ENCODE results near the gene PRKCA.
"Not testable (repeated sequence)": the region's sequence is repeated elsewhere in the genome, so short reads cannot be mapped to it uniquely, and the experiment has no call there.

PRKCA gene

DNA sequence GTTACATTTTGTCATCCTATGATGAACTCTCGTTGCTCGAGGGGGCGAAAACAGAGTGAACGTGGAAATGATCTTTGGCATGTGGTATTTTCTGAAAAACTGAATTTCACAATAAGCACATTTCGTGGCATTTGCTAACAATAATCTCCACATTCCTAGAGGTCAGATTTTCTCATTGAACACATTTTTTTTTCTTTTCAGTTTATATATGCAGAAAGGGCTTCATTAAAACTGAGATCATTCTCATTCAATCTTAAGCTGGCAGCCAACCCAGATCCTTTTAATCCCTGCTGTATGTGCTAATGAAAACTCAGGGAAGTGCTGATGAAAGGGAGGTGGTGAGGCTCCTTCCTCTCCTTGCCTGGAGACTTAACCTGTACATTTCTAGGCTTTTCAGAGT is 52.6 kb downstream of the PRKCA start:
- no peak for DNase-seq

DNA sequence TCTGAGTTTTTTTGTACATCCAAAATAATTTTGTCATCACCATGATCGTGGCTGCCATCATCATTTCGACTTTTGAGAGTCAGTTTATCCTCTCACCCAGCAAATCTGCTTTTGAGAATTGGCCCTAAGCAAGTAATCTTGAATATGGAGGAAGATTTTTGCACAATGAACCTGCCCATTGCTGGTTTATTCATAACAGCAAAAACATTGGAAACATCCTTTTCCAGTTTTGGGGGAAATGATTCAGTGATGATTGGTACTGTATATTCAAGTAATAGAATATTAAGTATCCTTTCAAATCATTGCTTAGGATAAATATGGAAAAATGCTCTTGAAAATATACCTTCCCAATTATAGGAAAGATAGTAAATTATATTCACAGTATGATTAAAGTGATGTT is 53.1 kb downstream of the PRKCA start:
- DNase-seq = no peak

DNA sequence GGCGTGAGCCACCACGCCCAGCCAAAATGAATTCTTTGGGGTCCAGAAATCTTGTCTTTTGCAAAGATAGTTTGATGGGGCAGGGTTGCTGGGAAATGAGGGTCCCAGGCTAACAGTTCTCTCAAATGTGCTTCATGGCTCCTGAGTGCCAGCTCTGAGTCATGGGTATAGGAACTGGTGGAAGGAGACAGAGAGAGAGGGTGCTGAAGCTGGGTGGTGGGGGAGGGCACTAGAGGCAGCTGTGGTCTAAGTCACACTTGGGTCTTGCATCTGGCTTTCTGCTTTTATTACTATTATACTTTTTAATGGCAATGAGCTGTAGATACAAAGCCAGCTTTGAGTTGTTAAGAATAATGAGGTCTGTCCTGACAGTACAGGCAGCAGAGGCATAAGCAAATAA is 54.6 kb downstream of the PRKCA start:
- peak; percentile 31 for DNase-seq

DNA sequence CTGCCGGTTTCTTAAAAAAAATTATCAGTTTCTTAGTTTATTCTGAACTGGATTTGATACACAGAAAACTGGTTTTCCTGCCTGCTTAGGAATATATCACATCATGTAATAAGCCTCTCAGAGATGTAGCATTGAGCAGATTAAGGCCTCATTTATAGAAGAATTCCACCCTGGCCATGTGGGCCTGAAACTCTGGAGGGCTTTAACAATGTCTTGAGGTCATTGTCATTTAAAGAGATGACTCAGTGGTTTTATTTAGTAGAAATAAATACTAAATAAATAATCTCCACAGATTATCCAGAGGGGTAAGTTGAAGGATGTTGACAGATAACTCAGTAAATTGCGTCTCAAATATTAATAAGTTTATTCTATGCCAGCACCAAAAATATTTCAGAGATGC is 56.9 kb downstream of the PRKCA start:
- DNase-seq = no peak

DNA sequence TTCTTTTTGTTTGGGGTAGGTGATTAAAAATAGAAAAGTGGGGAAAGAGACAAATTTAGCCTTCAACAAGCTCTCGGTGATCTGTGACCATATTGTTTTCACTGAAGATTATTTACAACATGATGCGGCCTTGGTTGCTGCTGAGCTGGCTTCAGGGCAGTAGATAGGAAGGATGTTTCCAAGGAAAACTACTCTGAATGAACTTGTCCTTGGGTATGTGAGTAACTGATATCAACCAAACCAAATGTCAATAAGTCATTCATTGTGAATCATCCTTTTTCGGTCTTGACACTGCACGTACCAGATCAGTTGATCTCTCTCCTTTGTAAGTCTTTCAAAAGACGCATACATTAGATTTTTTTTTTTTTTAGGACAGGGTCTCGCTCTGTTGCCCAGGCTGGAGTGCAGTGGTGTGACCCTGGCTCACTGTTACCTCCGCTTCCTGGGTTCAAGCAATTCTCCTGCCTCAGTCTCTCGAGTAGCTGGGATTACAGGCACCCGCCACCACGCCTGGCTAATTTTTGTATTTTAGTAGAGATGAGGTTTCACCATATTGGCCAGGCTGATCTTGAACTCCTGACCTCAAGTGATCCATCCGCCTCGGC is 58.6 kb downstream of the PRKCA start:
- not testable (repeated sequence) for DNase-seq

DNA sequence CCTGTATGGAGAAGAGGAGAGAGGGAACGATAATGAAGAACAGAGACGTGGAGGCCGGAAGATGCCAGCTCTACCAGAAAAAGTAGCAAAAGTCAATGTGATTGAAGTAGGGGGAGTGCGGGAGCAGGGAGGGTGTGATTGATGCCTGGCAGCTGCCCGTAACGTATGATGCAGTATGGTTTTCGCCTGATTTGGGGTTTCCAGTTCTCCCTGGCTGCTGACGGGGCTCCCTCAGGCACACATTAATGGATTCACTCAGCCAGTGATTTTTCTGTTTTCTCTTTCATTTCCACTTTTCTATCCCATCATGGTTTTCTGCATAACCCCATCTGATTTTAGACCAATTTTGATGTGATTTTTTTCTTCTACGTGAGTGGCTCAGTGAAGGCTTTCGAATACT is 62.1 kb downstream of the PRKCA start:
- no peak for DNase-seq

DNA sequence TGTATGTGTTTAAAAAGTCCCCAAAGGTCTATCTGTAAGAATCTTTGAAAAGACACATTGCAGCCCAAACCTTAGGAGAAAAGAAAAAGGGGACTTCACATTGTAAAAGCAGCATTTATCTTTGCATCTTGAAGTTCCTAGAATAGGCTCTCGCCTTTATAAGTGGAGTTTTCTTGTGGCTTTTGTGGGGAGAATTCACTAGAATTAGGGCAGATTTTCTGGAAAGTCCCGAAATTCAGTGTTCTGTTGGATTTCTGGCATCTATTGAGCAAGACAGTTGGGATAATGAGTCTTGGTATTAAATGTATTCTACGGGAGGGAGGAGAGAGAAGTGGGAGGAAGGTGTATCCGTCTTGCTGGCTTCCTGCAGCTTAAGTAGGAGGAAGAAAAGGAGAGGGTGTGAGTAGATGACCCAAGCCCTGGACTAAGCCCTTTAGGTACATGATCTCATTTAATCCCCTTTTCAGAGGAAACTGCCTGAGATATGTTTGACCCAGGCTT is 62.6 kb downstream of the PRKCA start:
- peak; percentile 80 for DNase-seq

DNA sequence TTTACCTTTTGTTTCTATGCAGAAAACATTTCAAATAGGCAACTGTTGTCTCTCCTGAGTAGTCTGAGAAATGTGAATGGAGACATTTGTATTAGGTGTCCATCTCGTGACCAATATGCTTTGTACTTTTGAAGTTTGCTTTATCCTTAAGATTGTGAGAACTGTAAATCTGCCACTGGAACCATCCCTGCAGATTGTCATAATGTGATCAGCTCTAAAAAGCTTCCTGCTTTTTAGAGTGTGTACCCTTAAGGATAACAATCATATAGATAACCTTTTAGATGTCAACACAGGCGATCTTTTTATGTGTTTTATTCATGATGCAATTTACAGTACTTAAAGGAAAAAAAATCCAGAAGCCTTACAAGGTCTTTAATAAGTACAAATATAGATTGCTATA is 63.5 kb downstream of the PRKCA start:
- DNase-seq = no peak

DNA sequence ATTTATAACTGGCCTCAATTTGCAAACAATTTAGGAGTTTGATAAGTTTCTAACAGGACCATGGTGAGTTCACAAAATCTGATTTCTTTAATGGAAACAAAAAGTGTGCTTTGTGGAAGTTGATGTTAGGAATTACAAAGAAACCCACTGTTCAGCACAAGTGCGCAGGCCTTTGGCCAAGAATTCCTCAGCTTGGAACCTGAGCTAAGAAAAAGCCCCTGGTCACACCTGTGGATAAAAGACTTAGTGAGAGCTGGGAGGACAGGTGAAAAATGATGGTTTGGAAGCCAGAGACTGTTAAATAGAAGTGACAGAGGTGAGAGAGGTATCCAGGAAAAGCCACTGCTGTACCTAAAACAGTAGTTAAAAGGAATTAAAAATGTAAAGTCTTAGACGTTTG is 64.7 kb downstream of the PRKCA start:
- no peak for DNase-seq

DNA sequence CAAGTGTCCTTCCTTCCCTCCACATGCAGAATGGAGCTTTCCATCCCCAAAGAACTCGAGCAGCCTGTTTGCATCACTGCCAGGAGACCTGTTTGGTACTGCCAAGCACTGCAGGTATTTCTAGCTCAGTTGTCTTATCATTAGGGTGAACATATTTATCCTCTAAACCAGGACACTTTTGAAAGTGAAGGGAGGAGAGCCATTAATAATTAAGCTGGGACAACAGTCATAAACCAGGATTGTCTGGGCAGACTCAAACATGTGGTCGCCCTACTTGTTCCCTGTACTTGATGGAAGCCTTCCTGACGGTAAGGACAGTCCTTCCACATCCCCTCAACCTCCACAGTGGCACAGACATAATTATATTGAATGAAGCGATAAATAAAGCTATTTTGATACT is 67.4 kb downstream of the PRKCA start:
- no peak for DNase-seq

DNA sequence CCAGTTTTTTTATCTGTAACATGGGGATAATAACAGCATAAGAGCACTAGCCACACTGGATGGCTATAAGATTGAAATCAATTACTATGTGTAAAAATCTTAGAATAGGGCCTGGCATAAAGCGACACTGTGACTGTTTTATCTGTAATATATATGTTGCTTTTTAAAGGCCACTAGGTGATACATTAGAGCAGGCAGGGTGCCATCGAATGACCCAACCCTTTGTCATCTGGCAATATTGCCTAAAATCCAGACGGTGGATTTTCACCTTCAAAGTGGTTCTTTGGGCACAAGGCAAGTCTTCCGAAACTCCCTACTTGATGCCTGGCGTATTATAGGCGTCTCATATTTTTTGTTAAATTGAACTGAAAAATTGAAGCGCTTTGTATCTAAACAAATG is 69.1 kb downstream of the PRKCA start:
- DNase-seq = peak; percentile 24

DNA sequence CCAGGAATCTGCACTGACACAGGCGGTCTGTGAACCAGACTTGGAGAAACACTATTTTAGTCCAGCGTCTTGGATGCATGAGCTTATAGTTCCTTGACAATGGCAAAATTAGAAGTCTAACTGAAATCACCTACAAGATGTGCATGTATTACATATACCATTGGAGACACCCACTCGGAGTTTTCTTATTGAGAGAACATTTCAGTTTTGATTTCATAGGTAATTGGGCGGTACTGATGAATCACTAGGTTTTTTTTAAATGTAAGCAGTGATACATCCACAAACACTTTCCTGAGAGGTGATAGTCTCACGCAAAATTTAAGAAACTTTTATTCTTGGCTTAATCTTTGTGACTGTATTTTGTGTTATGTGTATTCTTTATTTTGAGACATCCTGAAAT is 69.8 kb downstream of the PRKCA start:
- DNase-seq = no peak

DNA sequence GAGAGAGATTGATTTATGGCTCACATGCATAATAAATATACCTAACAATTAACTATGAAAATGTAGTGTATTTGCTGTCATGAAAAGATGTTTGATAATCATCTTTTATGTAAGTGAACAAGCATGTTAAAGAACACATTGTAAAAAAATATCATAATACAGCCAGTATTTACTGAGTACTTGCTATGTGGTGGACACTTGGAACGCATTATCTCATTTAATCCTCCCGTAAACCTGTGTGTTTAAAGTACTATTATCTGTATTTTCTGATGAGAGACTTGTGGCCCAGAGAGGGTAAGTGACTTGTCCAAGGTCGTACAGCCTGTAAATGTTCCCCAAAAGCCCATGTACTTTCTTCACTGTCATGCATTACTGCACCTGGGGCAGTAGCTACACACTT is 70.7 kb downstream of the PRKCA start:
- peak; percentile 83 for DNase-seq

DNA sequence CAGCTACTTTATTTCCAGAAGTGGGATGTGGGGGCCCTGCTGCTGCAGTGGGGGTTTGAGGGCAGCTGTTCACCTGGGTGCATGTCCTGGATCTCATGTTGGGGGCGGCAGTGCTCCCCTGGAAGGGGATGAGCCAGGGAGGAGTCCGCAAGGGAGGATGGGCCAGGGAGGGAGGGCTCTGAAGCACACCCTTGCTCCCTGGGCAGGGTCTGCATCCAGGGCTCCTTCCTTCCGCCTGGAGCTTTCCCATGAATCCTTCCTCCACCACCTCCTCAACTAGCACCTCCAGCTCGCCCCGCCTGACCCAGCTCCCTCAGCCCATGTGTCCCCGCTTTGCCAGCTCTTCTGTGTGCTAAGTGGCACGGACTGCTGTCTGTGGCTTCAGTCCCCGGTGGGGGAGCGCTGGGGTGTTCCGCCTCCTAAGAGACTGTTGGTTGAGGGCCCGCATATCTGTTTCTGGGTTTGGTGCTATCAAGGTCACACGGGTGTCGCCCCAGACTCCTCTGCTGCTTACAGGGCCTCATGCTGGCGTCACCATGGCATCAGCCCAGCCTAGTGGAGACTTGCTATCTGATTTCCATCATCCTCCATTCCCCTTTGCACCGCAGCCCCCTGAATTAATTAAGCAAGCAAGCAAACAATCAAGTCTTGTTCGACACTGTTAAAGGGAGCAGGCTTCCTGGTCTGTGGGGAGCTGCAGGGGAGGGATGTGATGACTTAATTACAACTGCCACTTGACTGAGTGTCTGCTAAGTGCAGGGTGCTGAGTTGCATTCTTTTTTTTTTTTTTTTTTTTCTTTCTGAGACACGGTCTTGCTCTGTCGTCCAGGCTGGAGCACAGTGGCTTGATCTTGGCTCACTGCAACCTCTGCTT is 71.8 kb downstream of the PRKCA start:
- DNase-seq = peak; percentile 97

DNA sequence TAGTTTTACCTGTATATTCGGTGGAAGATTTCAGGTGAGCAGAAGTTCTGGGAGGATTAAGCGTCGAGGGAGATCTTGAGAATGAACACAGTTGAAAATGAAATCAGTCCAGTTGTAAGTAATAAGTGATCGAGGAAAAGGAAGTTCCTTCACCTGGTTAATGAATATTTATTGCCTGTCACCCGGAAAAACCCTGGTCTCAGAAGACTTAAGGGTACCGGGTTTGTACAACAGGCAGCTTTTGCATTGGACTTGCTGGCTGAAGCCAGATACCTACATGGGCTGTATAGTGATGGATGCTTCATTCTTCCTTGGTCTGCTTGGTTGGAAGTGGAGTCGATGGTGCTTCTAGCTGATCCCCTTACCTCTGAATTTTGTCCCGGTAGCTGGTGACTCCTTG is 72.7 kb downstream of the PRKCA start:
- DNase-seq = peak; percentile 64

DNA sequence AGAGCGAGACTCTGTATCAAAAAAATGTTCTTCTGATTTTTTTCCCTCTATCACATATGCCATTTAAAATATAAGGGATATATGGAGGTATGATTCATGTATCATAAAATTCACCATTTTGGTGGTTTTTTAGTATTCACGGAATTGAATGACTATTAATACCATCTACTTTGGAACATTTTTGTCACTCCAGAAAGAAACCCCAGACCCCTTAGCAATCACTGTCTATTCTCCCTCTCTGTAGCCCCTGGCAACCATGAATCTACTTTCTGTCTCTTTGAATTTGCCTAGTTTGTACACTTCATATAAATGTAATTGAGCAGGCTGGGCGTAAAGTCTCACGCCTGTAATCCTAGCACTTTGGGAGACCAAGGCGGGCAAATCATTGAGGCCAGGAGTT is 75.9 kb downstream of the PRKCA start:
- no peak for DNase-seq

DNA sequence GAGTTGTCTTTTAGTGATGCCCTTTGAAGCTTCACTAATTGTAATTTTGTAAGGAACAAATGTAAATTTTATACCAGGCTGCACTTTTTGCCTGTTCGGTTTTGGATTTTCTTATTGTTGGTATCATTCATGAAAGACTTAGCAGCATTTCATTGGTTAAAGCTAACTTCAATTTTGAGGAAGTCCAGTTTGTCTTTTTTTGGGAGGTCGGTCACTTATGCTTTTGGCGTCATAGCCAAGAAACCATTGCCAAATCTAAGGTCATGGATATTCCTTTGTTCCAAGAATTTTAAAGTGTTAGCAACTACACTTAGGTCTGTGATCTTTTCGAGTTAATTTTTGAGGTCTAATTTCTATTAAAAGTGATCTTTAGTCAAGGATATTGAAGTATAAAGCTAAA is 77.1 kb downstream of the PRKCA start:
- no peak for DNase-seq

DNA sequence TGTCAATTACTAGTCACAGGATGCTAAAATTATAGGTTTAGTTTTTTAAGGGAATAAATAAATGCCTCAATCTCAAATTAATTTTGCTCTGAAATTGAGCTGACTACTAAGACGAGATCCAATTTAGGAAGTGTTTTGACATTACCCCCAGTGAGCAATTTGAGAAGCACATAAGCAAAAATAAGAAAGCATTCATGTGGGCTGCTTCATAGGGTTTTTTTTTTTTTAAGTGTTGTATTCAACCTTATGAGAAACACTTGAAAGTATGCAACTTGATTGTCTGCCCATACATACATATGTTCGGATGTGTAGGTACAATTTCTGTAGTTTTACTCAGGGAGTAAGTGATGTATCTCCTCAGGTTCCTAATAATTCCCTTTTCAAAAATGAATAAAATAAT is 77.6 kb downstream of the PRKCA start:
- DNase-seq = no peak

DNA sequence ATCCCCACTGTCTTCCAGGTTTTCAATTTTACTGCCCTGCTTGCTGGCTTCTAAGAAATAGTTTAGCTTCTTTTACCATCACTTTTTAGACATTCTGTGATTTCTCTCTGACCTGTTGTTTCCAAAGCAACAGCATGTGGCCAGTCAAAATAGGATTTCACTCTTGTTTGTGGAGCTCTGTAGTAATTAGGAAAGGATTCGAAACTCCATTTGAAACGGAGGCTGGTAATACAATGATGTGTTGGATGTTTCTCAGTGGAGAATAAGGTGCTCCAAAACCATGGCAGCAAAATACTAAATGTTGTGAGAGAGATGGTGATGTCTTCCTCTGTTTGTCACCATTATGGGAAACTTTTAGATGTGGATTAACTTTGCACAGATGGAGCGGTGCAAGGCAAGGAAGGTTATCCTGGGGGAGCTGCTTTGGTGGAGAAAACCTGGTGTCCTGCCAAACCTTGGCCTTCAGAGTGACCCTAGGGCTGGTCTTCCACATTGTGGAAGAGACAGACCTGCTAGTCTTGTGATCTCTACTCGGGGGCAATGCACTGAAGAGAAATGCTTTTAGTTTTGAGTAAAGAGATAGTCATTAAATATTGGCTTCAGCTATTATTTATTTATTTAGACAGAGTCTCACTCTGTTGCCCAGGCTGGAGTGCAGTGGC is 79.4 kb downstream of the PRKCA start:
- DNase-seq = no peak

DNA sequence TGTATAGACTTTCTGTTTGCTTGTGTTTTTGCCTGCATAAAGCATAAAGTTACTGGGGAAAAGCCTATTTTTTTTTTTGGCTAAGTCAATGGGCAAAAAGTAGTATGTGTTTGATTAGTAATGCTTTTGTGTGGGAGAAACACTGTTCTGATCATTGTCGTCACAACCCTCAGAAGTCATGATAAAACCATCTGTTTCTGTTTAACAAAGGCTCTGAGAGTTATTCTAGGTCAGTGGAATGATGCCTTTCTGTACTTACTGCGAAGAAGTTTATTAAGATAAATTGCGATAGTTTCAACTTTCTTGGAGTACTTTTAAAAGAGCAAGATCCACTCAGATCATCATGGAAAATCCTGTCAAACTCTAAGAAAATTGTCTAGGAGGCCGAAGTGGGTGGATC is 80.9 kb downstream of the PRKCA start:
- no peak for DNase-seq

DNA sequence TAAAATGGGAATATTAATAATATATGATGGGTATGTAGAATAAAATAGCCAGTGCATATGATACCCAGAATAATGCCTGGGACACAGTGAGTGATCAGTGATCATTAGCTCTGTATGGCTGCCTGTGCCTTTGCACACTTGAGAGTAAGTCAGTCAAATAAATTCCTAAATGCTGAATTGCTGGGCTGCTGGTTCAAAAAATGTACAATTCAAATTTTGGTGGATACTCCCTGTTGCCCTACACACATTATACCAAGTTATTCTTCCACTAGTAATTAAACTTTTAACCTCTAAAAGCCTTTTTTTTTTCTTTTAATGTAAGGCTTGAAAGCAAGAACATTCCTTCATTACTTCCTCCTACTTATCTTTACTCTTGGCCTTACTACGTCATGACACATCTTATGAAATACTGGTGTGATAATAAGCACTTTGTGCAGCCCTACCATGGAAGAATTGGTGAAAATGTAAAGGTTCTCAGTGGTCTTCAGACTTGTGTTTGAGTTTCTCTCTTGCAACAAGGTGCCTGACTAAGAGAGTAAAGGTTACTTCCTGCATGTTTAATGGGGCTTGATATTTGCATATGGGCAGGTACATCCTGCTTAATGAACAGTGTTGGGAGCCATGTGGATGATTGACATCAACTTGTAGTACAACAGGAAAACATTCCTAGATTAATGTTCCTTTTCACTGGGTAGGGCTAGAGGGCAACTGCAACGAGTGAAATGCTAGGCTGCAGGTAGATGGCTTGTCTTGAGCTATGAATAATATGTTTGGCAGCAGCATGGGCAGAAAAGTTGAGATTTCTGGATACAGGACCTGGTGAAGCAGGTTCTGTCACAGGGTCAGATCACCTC is 84.3 kb downstream of the PRKCA start:
- DNase-seq = peak; percentile 86

DNA sequence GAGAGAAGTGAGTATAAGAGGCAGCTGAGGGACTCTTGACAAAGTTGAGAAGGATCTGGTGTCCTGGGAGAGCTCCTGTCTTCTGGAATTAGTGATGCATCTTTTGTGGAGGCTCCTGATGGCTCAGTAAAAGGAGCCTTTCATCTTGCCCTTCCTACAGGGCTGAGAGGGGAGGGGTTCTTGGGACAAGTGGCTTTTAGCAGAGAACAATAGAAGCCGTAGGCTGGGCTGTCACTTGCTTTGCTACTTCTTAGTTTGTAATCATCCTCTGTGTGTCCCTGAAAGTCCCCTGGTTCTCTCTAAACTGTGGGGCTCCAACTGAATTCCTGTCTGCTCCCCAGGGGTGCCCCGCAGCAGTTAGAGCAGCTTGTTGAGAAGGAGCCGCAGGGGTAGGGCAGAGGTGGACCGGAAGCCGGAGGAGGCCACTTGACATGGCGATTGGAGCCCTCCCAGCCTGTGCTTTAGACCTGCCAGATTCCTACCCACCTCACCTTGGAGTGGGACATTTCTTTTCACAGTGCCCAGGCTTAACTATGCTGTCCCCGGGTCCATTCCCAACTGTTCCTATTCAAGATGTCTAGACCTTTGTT is 85.1 kb downstream of the PRKCA start:
- DNase-seq = no peak

Data from NCI-H69 (cell line).